Measurements from ENCODE around the gene RPS21. TPM values are rescaled to one million over a fixed set of nuclear protein-coding genes. Genes with fewer than 3 reads are reported as not detected.
"Not testable (repeated sequence)": the region's sequence is repeated elsewhere in the genome, so short reads cannot be mapped to it uniquely, and the experiment has no call there.

Gene RPS21
- total and polyA plus RNA-seq, 5 donors: 703 to 2,060 (median 755) TPM

DNA sequence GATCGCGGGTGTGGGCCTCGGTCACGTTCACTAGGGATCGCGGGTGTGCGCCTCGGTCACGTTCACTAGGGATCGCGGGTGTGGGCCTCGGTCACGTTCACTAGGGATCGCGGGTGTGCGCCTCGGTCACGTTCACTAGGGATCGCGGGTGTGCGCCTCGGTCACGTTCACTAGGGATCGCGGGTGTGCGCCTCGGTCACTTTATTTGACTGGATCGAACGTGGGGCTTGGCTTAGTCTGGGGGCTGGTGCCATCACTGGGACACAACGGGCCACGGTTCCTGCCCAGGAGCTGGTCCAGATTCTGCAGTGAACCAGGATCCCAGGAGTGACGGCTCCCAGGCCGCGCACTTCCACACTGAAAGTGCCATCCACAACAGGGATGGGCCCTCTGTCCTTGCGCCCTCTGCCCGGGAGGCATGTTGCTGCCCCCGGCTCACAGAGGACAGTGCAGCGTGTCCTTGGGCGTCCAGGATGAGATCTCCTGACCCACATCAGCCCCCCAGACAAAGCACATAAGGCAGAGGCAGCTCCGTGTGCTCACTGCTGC, 13.2 kb upstream of the RPS21 start:
- H3K27me3 ChIP-seq (ENCODE audit: control insufficient read depth, insufficient read depth); H3K27ac ChIP-seq (ENCODE audit: low read length); H3K9me3 ChIP-seq (ENCODE audit: control insufficient read depth, low read length); intact Hi-C loops (cut with DNase I); H3K4me1 ChIP-seq (ENCODE audit: control insufficient read depth, insufficient read depth, low read length); ATAC-seq; H3K4me3 ChIP-seq (ENCODE audit: low read length): not testable (repeated sequence)
- 88% methylated on average over 27 of the region's 40 CpGs for WGBS
- DNase-seq: peak in 1 of 3 donors; percentile 33

DNA sequence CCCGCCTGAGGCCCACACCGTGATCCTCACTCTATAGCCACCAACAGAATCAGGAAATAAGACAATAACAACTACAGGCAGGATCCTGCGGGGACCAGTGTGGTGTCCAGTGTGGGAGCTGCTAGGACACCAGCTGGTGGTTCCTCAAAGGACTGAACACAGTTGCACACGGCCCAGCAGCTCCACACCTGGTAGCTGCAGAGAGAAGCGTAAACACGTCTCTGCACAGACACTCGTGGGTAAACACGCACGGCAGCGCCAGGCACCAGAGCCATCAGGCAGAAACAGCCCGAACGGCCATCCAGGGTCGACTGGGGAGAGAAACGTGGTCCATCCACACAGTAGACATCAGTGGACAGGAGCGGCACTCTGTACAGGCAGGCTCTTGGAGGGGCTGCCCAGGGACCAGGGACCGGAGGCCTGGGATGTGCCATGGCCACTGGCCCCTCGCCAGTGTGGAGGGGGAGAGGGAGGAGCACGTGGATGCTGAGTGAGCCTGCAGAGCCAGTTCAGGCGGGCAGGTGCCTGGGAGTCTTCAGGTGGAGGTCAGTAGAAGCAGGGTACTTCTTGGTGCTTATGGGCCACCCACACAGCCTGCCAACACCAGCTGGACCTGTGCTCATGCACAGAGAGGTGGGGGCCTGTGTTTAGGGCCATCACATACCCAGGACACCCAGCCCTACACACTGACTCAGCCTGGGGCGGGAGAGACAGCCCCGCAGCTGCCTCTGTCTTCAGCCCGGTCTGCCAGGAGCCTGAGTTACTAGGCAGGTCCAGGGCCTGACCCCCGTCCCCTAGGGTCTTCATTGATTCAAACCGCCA, 12.4 kb upstream of the RPS21 start:
- H3K27ac ChIP-seq (ENCODE audit: low read length): no peak overlapping the region
- no peaks in the 10 kb centered on the region for H3K27me3 ChIP-seq (ENCODE audit: control insufficient read depth, insufficient read depth)
- intact Hi-C loops (cut with DNase I): loop anchor here in 1 of 4 donors (5.0 kb wide), 1 partner anchor 72 kb away; the partner anchor contains the start of gene ADRM1
- H3K4me3 ChIP-seq (ENCODE audit: low read length): no peak overlapping the region
- ATAC-seq (no peak), DNase-seq (no peak)
- H3K4me1 ChIP-seq (ENCODE audit: control insufficient read depth, insufficient read depth, low read length): no peaks in the 10 kb centered on the region
- no peaks in the 10 kb centered on the region for H3K9me3 ChIP-seq (ENCODE audit: control insufficient read depth, low read length)
- WGBS: 55% methylated on average over 24 of the region's 24 CpGs

DNA sequence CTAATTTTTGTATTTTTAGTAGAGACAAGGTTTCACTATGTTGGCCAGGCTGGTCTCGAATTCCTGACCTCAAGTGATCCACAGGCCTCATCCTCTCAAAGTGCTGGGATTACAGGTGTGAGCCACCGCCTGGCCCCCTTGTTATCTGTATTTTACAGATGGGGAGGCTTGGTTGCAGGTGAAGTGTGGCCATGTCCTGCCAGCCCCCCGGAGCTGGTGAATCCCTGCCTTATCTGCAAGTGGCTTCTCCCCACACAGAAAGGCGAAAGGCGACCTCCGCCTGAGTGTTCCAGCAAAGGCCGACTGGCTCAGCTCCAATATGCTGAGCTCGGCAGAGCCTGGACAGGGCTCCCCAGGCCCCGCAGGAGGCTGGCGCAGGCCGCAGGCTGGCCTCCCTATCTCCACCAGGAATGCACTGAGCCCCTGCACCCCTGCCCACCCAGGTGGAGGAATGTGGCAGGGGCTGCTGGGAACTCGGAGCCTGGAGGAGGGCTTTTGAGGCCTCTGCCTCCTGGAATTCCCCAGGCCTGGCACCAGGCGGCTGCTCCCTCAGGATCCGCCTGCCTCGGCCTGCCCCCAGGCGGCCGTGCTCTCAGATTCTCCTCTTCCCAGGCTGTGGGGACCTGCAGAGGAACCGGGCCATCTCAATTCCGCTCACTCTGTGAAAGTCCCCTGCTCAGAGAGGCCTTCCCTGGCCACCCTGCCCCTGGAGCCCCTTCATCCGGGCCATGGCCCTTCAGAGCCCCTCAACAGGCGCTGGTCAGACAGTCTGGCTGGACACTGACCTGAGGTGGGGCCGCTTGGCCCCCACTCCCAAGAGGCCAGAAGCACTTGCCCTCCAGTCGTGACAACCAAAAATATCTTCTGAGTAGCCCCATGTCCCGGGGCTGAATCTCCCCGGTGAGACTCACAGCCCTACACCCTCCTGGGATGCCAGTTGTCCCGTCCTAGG, 10.5 kb upstream of the RPS21 start:
- peak overlapping the region; percentile 45 for H3K27ac ChIP-seq (ENCODE audit: low read length)
- no peak overlapping the region for H3K4me3 ChIP-seq (ENCODE audit: low read length)

GRCh38 chr20:62377064-62377461, 9.8 kb upstream of the RPS21 start:
- Histone ChIP-seq H3K27ac (ENCODE audit: low read length) (peak overlapping the region; percentile 13), H3K27me3 (ENCODE audit: control insufficient read depth, insufficient read depth) (no peaks in the 10 kb centered on the region), H3K4me1 (ENCODE audit: control insufficient read depth, insufficient read depth, low read length) (no peaks in the 10 kb centered on the region), H3K4me3 (ENCODE audit: low read length) (no peak overlapping the region), H3K9me3 (ENCODE audit: control insufficient read depth, low read length) (no peaks in the 10 kb centered on the region)
- intact Hi-C loops (cut with DNase I): loop anchor here in 1 of 4 donors (5.0 kb wide), 1 partner anchor 75 kb away; the partner anchor contains the start of gene ADRM1
- 82% methylated on average over 17 of the region's 17 CpGs for WGBS
- DNase-seq (no peak), ATAC-seq (no peak)

More for the DNA sequence above, 10.5 kb upstream of the RPS21 start:
- Histone ChIP-seq H3K9me3 (ENCODE audit: control insufficient read depth, low read length) (no peaks in the 10 kb centered on the region), H3K27me3 (ENCODE audit: control insufficient read depth, insufficient read depth) (no peaks in the 10 kb centered on the region), H3K4me1 (ENCODE audit: control insufficient read depth, insufficient read depth, low read length) (no peaks in the 10 kb centered on the region)
- DNase-seq: peak; percentile 55 to 85 (median 84)
- 40% methylated on average over 26 of the region's 26 CpGs for WGBS
- intact Hi-C loops (cut with DNase I): loop anchor here in 1 of 4 donors (5.0 kb wide), 1 partner anchor 74 kb away; the partner anchor contains the start of gene ADRM1
- ATAC-seq: peak; percentile 50 to 73

DNA sequence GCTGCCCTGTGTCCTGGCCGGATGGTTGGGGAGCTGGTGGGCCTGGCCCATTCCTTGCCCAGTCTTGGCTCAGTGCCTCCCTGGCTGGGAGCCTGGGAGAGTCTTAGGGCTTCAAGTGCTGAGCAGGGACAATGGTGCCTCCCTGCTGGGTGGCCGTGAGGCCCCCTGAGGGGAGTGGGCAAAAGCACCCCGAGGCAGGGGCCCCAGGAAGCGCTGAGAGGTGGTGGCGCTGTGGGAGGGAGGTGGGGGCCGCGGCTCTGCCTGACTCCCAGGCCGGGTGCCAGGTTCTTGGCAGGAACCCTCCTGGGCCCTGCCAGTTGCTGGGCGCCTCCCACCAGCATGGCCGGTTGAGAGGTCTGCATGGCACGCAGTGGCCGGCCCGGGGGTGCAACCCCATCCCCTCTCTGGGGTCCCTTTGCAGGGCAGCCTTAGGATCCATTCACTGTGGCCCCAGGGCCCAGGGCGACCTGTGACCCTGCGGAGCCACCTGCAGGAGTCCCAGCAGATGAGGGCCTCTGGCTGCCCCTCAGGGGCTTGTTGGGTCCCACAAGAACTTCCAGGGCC, 9.2 kb upstream of the RPS21 start:
- ATAC-seq (peak; percentile 18 to 42), DNase-seq (peak in 2 of 3 donors; percentile 53 to 85)
- H3K27ac ChIP-seq (ENCODE audit: low read length): peak overlapping the region; percentile 13
- no peaks in the 10 kb centered on the region for H3K4me1 ChIP-seq (ENCODE audit: control insufficient read depth, insufficient read depth, low read length)
- intact Hi-C loops (cut with DNase I): loop anchor here in 1 of 4 donors (5.0 kb wide), 1 partner anchor 75 kb away; the partner anchor contains the start of gene ADRM1
- no peaks in the 10 kb centered on the region for H3K9me3 ChIP-seq (ENCODE audit: control insufficient read depth, low read length)
- 63% methylated on average over 15 of the region's 15 CpGs for WGBS
- H3K27me3 ChIP-seq (ENCODE audit: control insufficient read depth, insufficient read depth): no peaks in the 10 kb centered on the region
- H3K4me3 ChIP-seq (ENCODE audit: low read length): no peak overlapping the region

DNA sequence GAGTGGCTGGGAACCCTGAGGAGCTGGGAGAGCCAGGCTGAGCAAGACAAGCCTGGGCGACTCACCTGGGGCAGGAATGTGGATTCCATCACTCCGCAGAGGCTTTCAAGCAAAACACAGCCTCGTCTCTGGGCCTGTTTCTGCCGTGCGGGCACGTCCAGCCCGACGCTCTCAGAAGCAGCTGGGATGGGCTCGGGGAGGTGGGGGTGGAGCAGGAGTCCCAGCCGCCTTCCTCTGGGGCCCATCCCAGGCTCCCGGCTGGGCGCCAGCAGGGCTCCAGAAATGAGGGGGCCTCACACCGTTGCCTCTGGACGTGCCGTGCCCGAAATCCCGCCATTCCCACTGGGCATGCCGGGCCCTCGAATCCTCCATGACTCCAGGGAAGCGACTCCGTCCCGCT, 8.7 kb upstream of the RPS21 start:
- Histone ChIP-seq H3K9me3 (ENCODE audit: control insufficient read depth, low read length) (no peaks in the 10 kb centered on the region), H3K4me1 (ENCODE audit: control insufficient read depth, insufficient read depth, low read length) (no peaks in the 10 kb centered on the region), H3K27me3 (ENCODE audit: control insufficient read depth, insufficient read depth) (no peaks in the 10 kb centered on the region), H3K27ac (ENCODE audit: low read length) (no peak overlapping the region), H3K4me3 (ENCODE audit: low read length) (no peak overlapping the region)
- intact Hi-C loops (cut with DNase I): loop anchor here in 1 of 4 donors (5.0 kb wide), 1 partner anchor 76 kb away; the partner anchor contains the start of gene ADRM1
- no peak for DNase-seq
- ATAC-seq: no peak
- 59% methylated on average over 22 of the region's 22 CpGs for WGBS

DNA sequence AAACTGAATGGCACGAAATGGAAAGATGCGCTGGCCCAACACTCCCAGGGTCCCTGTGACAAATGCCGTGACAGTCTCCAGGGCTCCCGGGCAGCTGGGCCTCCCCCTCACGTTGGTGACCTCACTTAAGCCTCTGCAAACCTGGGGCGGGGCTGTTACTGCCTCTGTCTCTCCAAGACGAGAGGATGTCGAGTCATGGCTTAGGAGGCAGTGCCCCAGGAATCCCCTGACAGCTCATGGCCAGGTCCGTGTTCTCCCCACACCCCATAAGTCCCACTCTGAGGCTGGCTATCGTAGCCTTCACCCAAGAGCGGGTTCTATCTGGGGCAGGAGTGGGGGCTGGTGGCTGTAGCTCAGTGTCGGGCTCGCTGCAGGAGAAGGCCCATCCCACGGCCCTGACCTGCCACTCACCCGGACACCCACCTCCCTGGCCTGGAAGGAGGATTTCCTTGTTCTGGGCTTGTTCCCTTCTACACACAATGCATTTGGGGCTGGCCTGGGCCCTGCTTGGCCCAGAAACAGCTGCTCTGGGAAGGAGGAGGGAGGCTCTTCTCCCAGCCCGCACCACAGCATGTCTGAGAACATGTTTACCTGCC, 5.6 kb upstream of the RPS21 start:
- peak overlapping the region; percentile 13 for H3K27ac ChIP-seq (ENCODE audit: low read length)
- no peak for DNase-seq
- peak in 1 of 2 donors; percentile 37 for ATAC-seq
- WGBS: 50% methylated on average over 16 of the region's 16 CpGs
- peaks cover 2% of the 10 kb centered on the region for H3K4me1 ChIP-seq (ENCODE audit: control insufficient read depth, insufficient read depth, low read length)
- no peaks in the 10 kb centered on the region for H3K27me3 ChIP-seq (ENCODE audit: control insufficient read depth, insufficient read depth)
- no peak overlapping the region for H3K4me3 ChIP-seq (ENCODE audit: low read length)
- no peaks in the 10 kb centered on the region for H3K9me3 ChIP-seq (ENCODE audit: control insufficient read depth, low read length)
- intact Hi-C loops (cut with DNase I): loop anchor here in 3 of 4 donors (5.0 to 10.0 kb wide), 4 partner anchors 34 to 366 kb away; partner anchors contain the start of genes ADRM1 (in 1 of the 3) and MTG2 (in 1 of the 3)

GRCh38 chr20:62381842-62382241, 5.1 kb upstream of the RPS21 start:
- Histone ChIP-seq H3K4me3 (ENCODE audit: low read length) (no peak overlapping the region), H3K27ac (ENCODE audit: low read length) (peak overlapping the region; percentile 3), H3K9me3 (ENCODE audit: control insufficient read depth, low read length) (no peaks in the 10 kb centered on the region), H3K27me3 (ENCODE audit: control insufficient read depth, insufficient read depth) (no peaks in the 10 kb centered on the region), H3K4me1 (ENCODE audit: control insufficient read depth, insufficient read depth, low read length) (peaks cover 2% of the 10 kb centered on the region)
- 94% methylated on average over 6 of the region's 6 CpGs for WGBS
- intact Hi-C loops (cut with DNase I): loop anchor here in 3 of 4 donors (2.0 to 10.0 kb wide), 5 partner anchors 35 to 367 kb away; partner anchors contain the start of genes ADRM1 (in 2 of the 3) and MTG2 (in 1 of the 3)
- DNase-seq (no peak), ATAC-seq (no peak)

- H3K27me3 ChIP-seq (ENCODE audit: control insufficient read depth, insufficient read depth): no peaks in the 10 kb centered on the region
- H3K9me3 ChIP-seq (ENCODE audit: control insufficient read depth, low read length): no peaks in the 10 kb centered on the region
- no peak overlapping the region for H3K27ac ChIP-seq (ENCODE audit: low read length)
- peaks cover 3% of the 10 kb centered on the region for H3K4me1 ChIP-seq (ENCODE audit: control insufficient read depth, insufficient read depth, low read length)
- 36% methylated on average over 18 of the region's 18 CpGs for WGBS
- ATAC-seq (peak; percentile 62 to 75), DNase-seq (peak; percentile 69 to 91 (median 89))
- H3K4me3 ChIP-seq (ENCODE audit: low read length): no peak overlapping the region
- intact Hi-C loops (cut with DNase I): loop anchor here in 3 of 4 donors (2.0 to 10.0 kb wide), 5 partner anchors 35 to 368 kb away; partner anchors contain the start of genes ADRM1 (in 2 of the 3) and MTG2 (in 1 of the 3)
These were observed 4.4 kb upstream of the RPS21 start for GRCh38 chr20:62382306-62383198.
